Neural cell (in vitro differentiated cells): ENCODE results near the gene RCAN3.

Source experiments
- CTCF ChIP-seq: fragments of 450-650 bp; IDR thresholded peaks from 2 replicates; pipeline ENCODE4 v1.5.1; 2014; ENCODE audit warnings: antibody characterized with exemption, mild to moderate bottlenecking, moderate library complexity; ENCODE audit not compliant: poor library complexity, severe bottlenecking
- EP300 ChIP-seq: fragments of 450-650 bp; conservative IDR thresholded peaks from 2 replicates; pipeline ENCODE4 v1.6.1; 2014; ENCODE audit warnings: antibody characterized with exemption, mild to moderate bottlenecking, moderate library complexity; ENCODE audit not compliant: poor library complexity, severe bottlenecking
- EZH2 ChIP-seq: fragments of 200-600, 300-800 bp; shearing (Covaris generic), sonication (generic); IDR thresholded peaks from 2 replicates; pipeline ENCODE4 v1.6.1; 2014; ENCODE audit warnings: antibody characterized with exemption, low read length, borderline replicate concordance, mild to moderate bottlenecking; ENCODE audit not compliant: insufficient read depth, poor library complexity, severe bottlenecking
- POLR2AphosphoS5 ChIP-seq: IDR thresholded peaks from 2 replicates; pipeline ENCODE4 v1.6.1; 2012
- RAD21 ChIP-seq: fragments of 450-650 bp; conservative IDR thresholded peaks from 2 replicates; pipeline ENCODE4 v1.6.1; 2014; ENCODE audit warnings: antibody characterized with exemption, mild to moderate bottlenecking, moderate library complexity
- REST ChIP-seq: IDR thresholded peaks from 2 replicates; pipeline ENCODE4 v1.6.1; 2012; ENCODE audit warnings: borderline replicate concordance
- SMC3 ChIP-seq: fragments of 450-650 bp; conservative IDR thresholded peaks from 2 replicates; pipeline ENCODE4 v1.6.1; 2014; ENCODE audit warnings: antibody characterized with exemption, mild to moderate bottlenecking, moderate library complexity; ENCODE audit not compliant: poor library complexity
- TAF1 ChIP-seq: IDR thresholded peaks from 2 replicates; pipeline ENCODE4 v1.6.1; 2012; ENCODE audit warnings: low read depth

- TF ChIP-seq RAD21 (no peak), EP300 (no peak), REST (no peak), CTCF (no peak), EZH2 (no peak), POLR2AphosphoS5 (no peak), TAF1 (no peak), SMC3 (no peak)
Observed at GRCh38 chr1:24500448-24501048, 2.1 kb upstream of the RCAN3 start.
